KOPT-K1 (cell line): Measurements from ENCODE around the gene VAV2.
"Not testable (repeated sequence)": the region's sequence is repeated elsewhere in the genome, so short reads cannot be mapped to it uniquely, and the experiment has no call there.

ENCODE experiments used
- H3K27ac ChIP-seq: fragments of 200-600 bp; sonication (generic); 2 replicates; pipeline ENCODE4 v1.5.1; 2016; ENCODE audit warnings: antibody characterized with exemption, mild to moderate bottlenecking, low read depth, low read length; ENCODE audit not compliant: poor library complexity, severe bottlenecking
- H3K36me3 ChIP-seq: fragments of 200-600 bp; sonication (generic); 2 replicates; pipeline ENCODE4 v1.5.1; 2017; ENCODE audit warnings: antibody characterized with exemption, mild to moderate bottlenecking, low read length, moderate library complexity; ENCODE audit not compliant: insufficient read depth
- H3K9me3 ChIP-seq: fragments of 200-600 bp; sonication (generic); 2 replicates; pipeline ENCODE4 v1.5.1; 2017; ENCODE audit warnings: antibody characterized with exemption, low read length, mild to moderate bottlenecking; ENCODE audit not compliant: insufficient read depth, poor library complexity, severe bottlenecking

Gene VAV2

GRCh38 chr9:133994353-133995011 is 2.4 kb upstream of the VAV2 start:
- Histone ChIP-seq H3K27ac (no peak overlapping the region), H3K9me3 (no peaks in the 10 kb centered on the region)

GRCh38 chr9:133993635-133994253 is 1.6 kb upstream of the VAV2 start:
- H3K9me3 ChIP-seq = no peaks in the 10 kb centered on the region
- H3K27ac ChIP-seq = no peak overlapping the region
- H3K36me3 ChIP-seq = no peaks in the 10 kb centered on the region

More at GRCh38 chr9:133994353-133995011, 2.4 kb upstream of the VAV2 start:
- no peaks in the 10 kb centered on the region for H3K36me3 ChIP-seq

- no peak overlapping the region for H3K27ac ChIP-seq
- no peaks in the 10 kb centered on the region for H3K9me3 ChIP-seq
- H3K36me3 ChIP-seq = no peaks in the 10 kb centered on the region
Measured at GRCh38 chr9:133992780-133993634, 883 bp upstream of the VAV2 start.

GRCh38 chr9:133991214-133991921 is 756 bp downstream of the VAV2 start:
- H3K9me3 ChIP-seq = no peaks in the 10 kb centered on the region
- H3K27ac ChIP-seq = no peak overlapping the region
- no peaks in the 10 kb centered on the region for H3K36me3 ChIP-seq

- H3K9me3 ChIP-seq = no peaks in the 10 kb centered on the region
- H3K27ac ChIP-seq = no peak overlapping the region
- no peaks in the 10 kb centered on the region for H3K36me3 ChIP-seq
Measured at GRCh38 chr9:133990366-133991213, 1.5 kb downstream of the VAV2 start.

- H3K36me3 ChIP-seq = no peaks in the 10 kb centered on the region
- H3K27ac ChIP-seq = no peak overlapping the region
- no peaks in the 10 kb centered on the region for H3K9me3 ChIP-seq
Measured at GRCh38 chr9:133989625-133990365, 2.3 kb downstream of the VAV2 start.

- H3K27ac ChIP-seq, H3K9me3 ChIP-seq, H3K36me3 ChIP-seq: not testable (repeated sequence)
Measured at GRCh38 chr9:133988771-133989170, 3.4 kb downstream of the VAV2 start.

GRCh38 chr9:133987946-133988665 is 4.0 kb downstream of the VAV2 start:
- no peaks in the 10 kb centered on the region for H3K36me3 ChIP-seq
- no peak overlapping the region for H3K27ac ChIP-seq

GRCh38 chr9:133987446-133987788 is 4.7 kb downstream of the VAV2 start:
- H3K36me3 ChIP-seq = no peaks in the 10 kb centered on the region
- H3K27ac ChIP-seq = no peak overlapping the region
- no peaks in the 10 kb centered on the region for H3K9me3 ChIP-seq

More at GRCh38 chr9:133987946-133988665, 4.0 kb downstream of the VAV2 start:
- H3K9me3 ChIP-seq = no peaks in the 10 kb centered on the region

GRCh38 chr9:133986774-133987445 is 5.2 kb downstream of the VAV2 start:
- H3K9me3 ChIP-seq = no peaks in the 10 kb centered on the region
- H3K36me3 ChIP-seq = no peaks in the 10 kb centered on the region
- H3K27ac ChIP-seq = no peak overlapping the region

GRCh38 chr9:133986061-133986460 is 6.1 kb downstream of the VAV2 start:
- Histone ChIP-seq H3K9me3 (no peaks in the 10 kb centered on the region), H3K36me3 (no peaks in the 10 kb centered on the region), H3K27ac (no peak overlapping the region)

- Histone ChIP-seq H3K27ac (no peak overlapping the region), H3K9me3 (no peaks in the 10 kb centered on the region), H3K36me3 (no peaks in the 10 kb centered on the region)
Measured at GRCh38 chr9:133982971-133983720, 9.0 kb downstream of the VAV2 start.
